ACC112 (cell line): Measurements from ENCODE around the gene TMEM82.

Experiments used
- H2AFZ ChIP-seq: fragments of 200-600 bp; sonication (generic); one replicate; pipeline ENCODE4 v1.6.0; 2017; ENCODE audit warnings: antibody characterized with exemption, low read length; ENCODE audit not compliant: unreplicated experiment
- H3K27ac ChIP-seq: fragments of 200-600 bp; sonication (generic); 2 replicates; pipeline ENCODE4 v1.5.1; 2014; ENCODE audit warnings: low read depth, mild to moderate bottlenecking, antibody characterized with exemption, low read length, moderate library complexity
- H3K27me3 ChIP-seq: fragments of 200-600 bp; sonication (generic); 2 replicates; pipeline ENCODE4 v1.6.1; 2014; ENCODE audit warnings: mild to moderate bottlenecking, antibody characterized with exemption, low read length, moderate library complexity, mixed read lengths; ENCODE audit not compliant: insufficient read depth
- H3K36me3 ChIP-seq: fragments of 200-600 bp; sonication (generic); 2 replicates; pipeline ENCODE4 v1.6.1; 2016; ENCODE audit warnings: mild to moderate bottlenecking, antibody characterized with exemption, low read length, moderate library complexity, mixed read lengths; ENCODE audit not compliant: insufficient read depth
- H3K4me1 ChIP-seq: fragments of 200-600 bp; sonication (generic); one replicate; pipeline ENCODE4 v1.6.1; 2016; ENCODE audit warnings: low read length, mixed read lengths; ENCODE audit not compliant: insufficient read depth, unreplicated experiment, control insufficient read depth
- H3K4me3 ChIP-seq: fragments of 200-600 bp; sonication (generic); 2 replicates; pipeline ENCODE4 v1.5.1; 2014; ENCODE audit warnings: mild to moderate bottlenecking, low read depth, low read length
- H3K79me2 ChIP-seq: fragments of 200-600 bp; sonication (generic); one replicate; pipeline ENCODE4 v1.6.0; 2016; ENCODE audit warnings: low read length; ENCODE audit not compliant: control insufficient read depth, unreplicated experiment, insufficient read depth

The TMEM82 gene

GRCh38 chr1:15748690-15749398 lies 6.5 kb downstream of the TMEM82 start:
- Histone ChIP-seq H3K4me1 (peaks cover 23% of the 10 kb centered on the region), H3K27ac (peak overlapping the region; percentile 5; the same call in 1 of the 2 replicates)

GRCh38 chr1:15749399-15750291 lies 7.3 kb downstream of the TMEM82 start:
- peak overlapping the region; percentile 5; the same call in 1 of the 2 replicates for H3K27ac ChIP-seq
- peaks cover 23% of the 10 kb centered on the region for H3K4me1 ChIP-seq
- H3K4me3 ChIP-seq = peak overlapping the region; percentile 1; the same call in 1 of the 2 replicates
- H3K27me3 ChIP-seq = no peaks in the 10 kb centered on the region
- no peaks in the 10 kb centered on the region for H3K36me3 ChIP-seq
- H2AFZ ChIP-seq = peak overlapping the region; percentile 17
- H3K79me2 ChIP-seq = no peaks in the 10 kb centered on the region

More at GRCh38 chr1:15748690-15749398, 6.5 kb downstream of the TMEM82 start:
- H3K4me3 ChIP-seq = peak overlapping the region; percentile 1; the same call in 1 of the 2 replicates
- no peaks in the 10 kb centered on the region for H3K36me3 ChIP-seq
- no peaks in the 10 kb centered on the region for H3K27me3 ChIP-seq
- H2AFZ ChIP-seq = no peak overlapping the region
- no peaks in the 10 kb centered on the region for H3K79me2 ChIP-seq

- no peak overlapping the region for H3K27ac ChIP-seq
- peaks cover 29% of the 10 kb centered on the region for H3K4me1 ChIP-seq
- no peaks in the 10 kb centered on the region for H3K36me3 ChIP-seq
- no peaks in the 10 kb centered on the region for H3K79me2 ChIP-seq
- no peak overlapping the region for H2AFZ ChIP-seq
- H3K27me3 ChIP-seq = no peaks in the 10 kb centered on the region
- H3K4me3 ChIP-seq = no peak overlapping the region
Observed at GRCh38 chr1:15750924-15751323, 8.6 kb downstream of the TMEM82 start.

- Histone ChIP-seq H3K27me3 (no peaks in the 10 kb centered on the region), H3K4me1 (peaks cover 29% of the 10 kb centered on the region), H3K36me3 (no peaks in the 10 kb centered on the region), H3K79me2 (no peaks in the 10 kb centered on the region), H3K27ac (no peak overlapping the region), H2AFZ (no peak overlapping the region), H3K4me3 (no peak overlapping the region)
Observed at GRCh38 chr1:15751717-15752116, 9.4 kb downstream of the TMEM82 start.

- no peak overlapping the region for H3K4me3 ChIP-seq
- H3K27ac ChIP-seq = no peak overlapping the region
- H3K36me3 ChIP-seq = no peaks in the 10 kb centered on the region
Observed at GRCh38 chr1:15753776-15754175, 11.5 kb downstream of the TMEM82 start.

GRCh38 chr1:15755021-15755645 lies 12.8 kb downstream of the TMEM82 start:
- Histone ChIP-seq H3K27ac (no peak overlapping the region), H3K79me2 (peaks cover 7% of the 10 kb centered on the region), H3K4me1 (peaks cover 19% of the 10 kb centered on the region), H3K36me3 (no peaks in the 10 kb centered on the region), H3K27me3 (no peaks in the 10 kb centered on the region), H3K4me3 (no peak overlapping the region), H2AFZ (no peak overlapping the region)

More at GRCh38 chr1:15753776-15754175, 11.5 kb downstream of the TMEM82 start:
- Histone ChIP-seq H3K27me3 (no peaks in the 10 kb centered on the region), H3K4me1 (peaks cover 33% of the 10 kb centered on the region), H2AFZ (no peak overlapping the region), H3K79me2 (no peaks in the 10 kb centered on the region)

- Histone ChIP-seq H3K4me3 (no peak overlapping the region), H3K79me2 (peaks cover 10% of the 10 kb centered on the region), H2AFZ (no peak overlapping the region), H3K4me1 (peaks cover 20% of the 10 kb centered on the region), H3K27ac (no peak overlapping the region), H3K27me3 (no peaks in the 10 kb centered on the region), H3K36me3 (no peaks in the 10 kb centered on the region)
Observed at GRCh38 chr1:15755646-15756040, 13.3 kb downstream of the TMEM82 start.

GRCh38 chr1:15756143-15757015 lies 14.1 kb downstream of the TMEM82 start:
- peaks cover 18% of the 10 kb centered on the region for H3K79me2 ChIP-seq
- H3K36me3 ChIP-seq = no peaks in the 10 kb centered on the region
- peaks cover 27% of the 10 kb centered on the region for H3K4me1 ChIP-seq
- H2AFZ ChIP-seq = no peak overlapping the region
- no peaks in the 10 kb centered on the region for H3K27me3 ChIP-seq
- H3K27ac ChIP-seq = no peak overlapping the region
- H3K4me3 ChIP-seq = no peak overlapping the region

GRCh38 chr1:15757016-15757543 lies 14.8 kb downstream of the TMEM82 start:
- Histone ChIP-seq H3K4me3 (no peak overlapping the region), H3K27ac (no peak overlapping the region), H3K4me1 (peaks cover 32% of the 10 kb centered on the region), H3K36me3 (no peaks in the 10 kb centered on the region), H3K79me2 (peaks cover 25% of the 10 kb centered on the region), H2AFZ (no peak overlapping the region), H3K27me3 (no peaks in the 10 kb centered on the region)
